Prostate gland (tissue), 2 donors: ENCODE measurements around the gene CD48. TPM values are rescaled to one million over a fixed set of nuclear protein-coding genes. Genes with fewer than 3 reads are reported as not detected.

Source experiments
- DNase-seq: peaks from one replicate; pipeline ENCODE4 v3.0.0-alpha.2; 2019; ENCODE audit warnings: low spot score
- H3K27ac ChIP-seq, 2 donors: fragments of 200-600 bp; sonication (generic); 2 replicates each; pipeline ENCODE4 v1.5.1; 2017 to 2019
- H3K27me3 ChIP-seq: fragments of 200-600 bp; sonication (generic); replicated peaks from 2 replicates; pipeline ENCODE4 v1.5.1; 2019; ENCODE audit not compliant: insufficient read depth
- H3K36me3 ChIP-seq, 2 donors: fragments of 200-600 bp; sonication (generic); 1 replicate in 1 of 2; 2 replicates in 1 of 2; pipeline versions ENCODE4 v1.5.1 to v1.8.1; 2017 to 2019
- H3K4me1 ChIP-seq: fragments of 200-600 bp; sonication (generic); replicated peaks from 2 replicates; pipeline ENCODE4 v1.5.1; 2019
- H3K4me3 ChIP-seq, 2 donors: fragments of 200-600 bp; sonication (generic); 2 replicates each; pipeline ENCODE4 v1.5.1; 2017 to 2019
- H3K9me3 ChIP-seq: fragments of 200-600 bp; sonication (generic); 2 replicates; pipeline ENCODE4 v1.5.1; 2017
- CTCF ChIP-seq, 4 experiments: fragments of 200-600 bp in 2 of 4; fragments of 450-650 bp in 2 of 4; sonication (generic) in 2 of 4; IDR thresholded peaks; 1 replicate in 3 of 4; 2 replicates in 1 of 4; pipeline ENCODE4 v1.5.1; 2016 to 2019; ENCODE audit warnings: antibody characterized with exemption in 4 of 4, mild to moderate bottlenecking in 2 of 4, moderate library complexity in 2 of 4
- POLR2A ChIP-seq: fragments of 450-650 bp; IDR thresholded peaks from one replicate; pipeline ENCODE4 v1.6.1; 2016; ENCODE audit warnings: antibody characterized with exemption, mild to moderate bottlenecking
- POLR2AphosphoS5 ChIP-seq: sonication (generic); formaldehyde crosslinking; IDR thresholded peaks from one replicate; pipeline ENCODE4 v1.6.1; 2017; ENCODE audit warnings: antibody characterized with exemption
- WGBS: methylation state at CpG from one replicate; pipeline ENCODE4 v1.1.5; 2018; 5-methylcytosine and 5-hydroxymethylcytosine counted together
- intact Hi-C: fragments of 100-400 bp; cut with DNase I; formaldehyde crosslinking; loops from one replicate; pipeline ENCODE4 v1.14.2; 2022
- total RNA-seq, 2 donors: library from RNA; depleted of rRNA; stranded (reverse); fragments of >200 nt; gene quantifications; one replicate each; pipeline ENCODE4 v1.1.0, GENCODE V29; 2016

CD48 gene
- total RNA-seq, 2 donors from 2014 or later = 3.0 to 4.7 TPM

- DNase-seq = no peak
- Histone ChIP-seq H3K4me3 (no peak overlapping the region), H3K27ac (no peak overlapping the region), H3K27me3 (no peaks in the 10 kb centered on the region), H3K9me3 (no peaks in the 10 kb centered on the region), H3K4me1 (no peaks in the 10 kb centered on the region), H3K36me3 (no peaks in the 10 kb centered on the region)
- TF ChIP-seq POLR2AphosphoS5 (no peak), CTCF (IDR thresholded peaks at IDR 0.05) (no peak), POLR2A (no peak)
- intact Hi-C loops = no loop called here
- 77% methylated on average over 5 of the region's 5 CpGs for WGBS
These were observed 44.6 kb upstream of the CD48 start for GRCh38 chr1:160755911-160756848.

GRCh38 chr1:160755461-160755860 lies 43.8 kb upstream of the CD48 start:
- WGBS = 91% methylated on average over 2 of the region's 2 CpGs
- TF ChIP-seq POLR2AphosphoS5 (no peak), CTCF (IDR thresholded peaks at IDR 0.05) (no peak), POLR2A (no peak)
- Histone ChIP-seq H3K27ac (no peak overlapping the region), H3K27me3 (no peaks in the 10 kb centered on the region), H3K9me3 (no peaks in the 10 kb centered on the region), H3K36me3 (no peaks in the 10 kb centered on the region), H3K4me3 (no peak overlapping the region), H3K4me1 (no peaks in the 10 kb centered on the region)
- intact Hi-C loops = no loop called here
- DNase-seq = no peak

GRCh38 chr1:160753594-160753993 lies 42.0 kb upstream of the CD48 start:
- TF ChIP-seq POLR2A (no peak), CTCF (IDR thresholded peaks at IDR 0.05) (no peak), POLR2AphosphoS5 (no peak)
- Histone ChIP-seq H3K4me1 (no peaks in the 10 kb centered on the region), H3K27me3 (no peaks in the 10 kb centered on the region), H3K27ac (no peak overlapping the region), H3K9me3 (no peaks in the 10 kb centered on the region), H3K4me3 (no peak overlapping the region), H3K36me3 (no peaks in the 10 kb centered on the region)
- no peak for DNase-seq
- intact Hi-C loops = no loop called here

- no peaks in the 10 kb centered on the region for H3K36me3 ChIP-seq
- H3K27ac ChIP-seq = no peak overlapping the region
- TF ChIP-seq POLR2AphosphoS5 (no peak), CTCF (IDR thresholded peaks at IDR 0.05) (no peak), POLR2A (no peak)
- no peak overlapping the region for H3K4me3 ChIP-seq
- no peaks in the 10 kb centered on the region for H3K4me1 ChIP-seq
- H3K9me3 ChIP-seq = no peaks in the 10 kb centered on the region
- WGBS = 17% methylated on average over 5 of the region's 5 CpGs
- intact Hi-C loops = no loop called here
- DNase-seq = no peak
- H3K27me3 ChIP-seq = no peaks in the 10 kb centered on the region
These were observed 41.3 kb upstream of the CD48 start for GRCh38 chr1:160752924-160753323.

- Histone ChIP-seq H3K4me1 (no peaks in the 10 kb centered on the region), H3K27ac (no peak overlapping the region), H3K9me3 (no peaks in the 10 kb centered on the region), H3K36me3 (no peaks in the 10 kb centered on the region), H3K27me3 (no peaks in the 10 kb centered on the region), H3K4me3 (no peak overlapping the region)
- TF ChIP-seq CTCF (IDR thresholded peaks at IDR 0.05) = no peak
- no peak for TF ChIP-seq POLR2A
- TF ChIP-seq POLR2AphosphoS5 = no peak
- no peak for DNase-seq
- 58% methylated on average over 3 of the region's 3 CpGs for WGBS
- intact Hi-C loops = no loop called here
These were observed 40.8 kb upstream of the CD48 start for GRCh38 chr1:160752406-160752805.
